Measurements from ENCODE around the gene CCNB3.
A peak's percentile ranks its signal among the peaks of the same experiment; 100 is the strongest.

CCNB3 gene, protein sequence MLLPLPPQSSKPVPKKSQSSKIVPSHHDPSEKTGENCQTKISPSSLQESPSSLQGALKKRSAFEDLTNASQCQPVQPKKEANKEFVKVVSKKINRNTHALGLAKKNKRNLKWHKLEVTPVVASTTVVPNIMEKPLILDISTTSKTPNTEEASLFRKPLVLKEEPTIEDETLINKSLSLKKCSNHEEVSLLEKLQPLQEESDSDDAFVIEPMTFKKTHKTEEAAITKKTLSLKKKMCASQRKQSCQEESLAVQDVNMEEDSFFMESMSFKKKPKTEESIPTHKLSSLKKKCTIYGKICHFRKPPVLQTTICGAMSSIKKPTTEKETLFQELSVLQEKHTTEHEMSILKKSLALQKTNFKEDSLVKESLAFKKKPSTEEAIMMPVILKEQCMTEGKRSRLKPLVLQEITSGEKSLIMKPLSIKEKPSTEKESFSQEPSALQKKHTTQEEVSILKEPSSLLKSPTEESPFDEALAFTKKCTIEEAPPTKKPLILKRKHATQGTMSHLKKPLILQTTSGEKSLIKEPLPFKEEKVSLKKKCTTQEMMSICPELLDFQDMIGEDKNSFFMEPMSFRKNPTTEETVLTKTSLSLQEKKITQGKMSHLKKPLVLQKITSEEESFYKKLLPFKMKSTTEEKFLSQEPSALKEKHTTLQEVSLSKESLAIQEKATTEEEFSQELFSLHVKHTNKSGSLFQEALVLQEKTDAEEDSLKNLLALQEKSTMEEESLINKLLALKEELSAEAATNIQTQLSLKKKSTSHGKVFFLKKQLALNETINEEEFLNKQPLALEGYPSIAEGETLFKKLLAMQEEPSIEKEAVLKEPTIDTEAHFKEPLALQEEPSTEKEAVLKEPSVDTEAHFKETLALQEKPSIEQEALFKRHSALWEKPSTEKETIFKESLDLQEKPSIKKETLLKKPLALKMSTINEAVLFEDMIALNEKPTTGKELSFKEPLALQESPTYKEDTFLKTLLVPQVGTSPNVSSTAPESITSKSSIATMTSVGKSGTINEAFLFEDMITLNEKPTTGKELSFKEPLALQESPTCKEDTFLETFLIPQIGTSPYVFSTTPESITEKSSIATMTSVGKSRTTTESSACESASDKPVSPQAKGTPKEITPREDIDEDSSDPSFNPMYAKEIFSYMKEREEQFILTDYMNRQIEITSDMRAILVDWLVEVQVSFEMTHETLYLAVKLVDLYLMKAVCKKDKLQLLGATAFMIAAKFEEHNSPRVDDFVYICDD (N-terminal part only)

DNA sequence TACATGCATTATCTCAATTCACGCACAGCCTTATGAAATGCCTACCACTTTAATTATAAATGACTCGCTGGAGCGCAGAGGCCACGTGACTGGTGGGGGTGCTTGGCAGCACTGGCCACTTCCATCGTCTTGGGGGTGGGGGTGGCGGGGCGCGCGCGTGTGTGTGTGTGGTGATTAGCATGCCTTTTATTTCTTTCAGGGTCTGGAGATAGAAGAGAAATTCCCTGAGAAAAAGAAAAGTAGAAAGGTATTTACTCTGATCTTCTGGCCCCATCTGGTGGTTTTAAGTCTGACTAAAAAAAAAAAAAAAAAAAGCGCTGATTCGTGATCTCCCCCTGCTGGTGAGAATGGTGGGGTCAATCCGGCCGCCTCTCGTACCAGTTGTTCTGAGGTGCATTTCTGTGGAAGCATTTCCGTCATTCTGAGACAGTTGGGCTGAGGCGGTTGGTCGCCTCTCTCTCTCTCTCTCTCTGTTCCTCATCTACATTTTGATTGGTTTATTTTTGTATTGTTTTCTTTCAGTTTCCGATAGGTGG lies at the start of gene CCNB3:
TSS of gene CCNB3 (plus strand) at position 402 of the 536 bp plus-strand sequence. CDS start 80,399 bp downstream, outside the sequence.
- Mint-ChIP-seq H3K27ac (peak within 1 kb of the TSS; percentile 87), H3K9me3 (no peaks in the 10 kb centered on the region), H3K4me1 (peaks cover 12% of the 10 kb centered on the region), H3K4me3 (peak within 1 kb of the TSS; percentile 64), H3K36me3 (no peaks in the 10 kb centered on the region), H3K27me3 (no peaks in the 10 kb centered on the region)
- DNase-seq = peak; percentile 75
- CTCF ChIA-PET = interaction anchor here (1.0 kb wide), 2 partner anchors 285 to 320 kb away, joined by 3 read pairs; no protein-coding TSS in a partner anchor

DNA sequence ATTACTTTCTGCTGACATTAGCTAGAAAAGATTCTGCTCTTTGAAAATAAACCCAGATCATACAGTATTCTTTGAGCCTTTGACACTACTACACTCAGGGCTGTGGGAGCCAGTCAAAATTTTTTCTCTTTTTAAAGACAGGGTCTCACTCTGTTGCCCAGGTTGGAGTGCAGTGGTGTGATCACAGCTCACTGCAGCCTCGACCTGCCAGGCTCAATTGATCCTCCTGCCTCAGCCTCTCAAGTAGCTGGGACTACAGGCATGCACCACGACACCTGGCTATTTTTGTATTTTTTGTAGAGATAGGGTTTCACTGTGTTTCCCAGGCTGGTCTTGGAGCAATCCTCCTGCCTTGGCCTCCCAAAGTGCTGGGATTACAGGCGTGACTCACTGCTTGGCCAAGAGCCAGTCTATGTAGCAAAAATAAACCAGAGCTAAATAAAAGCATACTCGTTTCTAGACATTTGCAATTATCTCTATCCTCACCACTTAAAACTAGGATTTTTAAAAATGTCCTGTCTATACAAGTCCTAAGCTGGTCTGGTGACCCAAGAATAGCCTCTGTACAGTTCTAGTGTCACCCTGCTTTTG lies 46.9 kb upstream of the CCNB3 start:
- Mint-ChIP-seq H3K27ac (no peak overlapping the region), H3K4me3 (no peak overlapping the region), H3K36me3 (no peaks in the 10 kb centered on the region), H3K27me3 (no peaks in the 10 kb centered on the region), H3K9me3 (no peaks in the 10 kb centered on the region), H3K4me1 (no peaks in the 10 kb centered on the region)
- CTCF ChIA-PET = no interaction called here
- DNase-seq = no peak

DNA sequence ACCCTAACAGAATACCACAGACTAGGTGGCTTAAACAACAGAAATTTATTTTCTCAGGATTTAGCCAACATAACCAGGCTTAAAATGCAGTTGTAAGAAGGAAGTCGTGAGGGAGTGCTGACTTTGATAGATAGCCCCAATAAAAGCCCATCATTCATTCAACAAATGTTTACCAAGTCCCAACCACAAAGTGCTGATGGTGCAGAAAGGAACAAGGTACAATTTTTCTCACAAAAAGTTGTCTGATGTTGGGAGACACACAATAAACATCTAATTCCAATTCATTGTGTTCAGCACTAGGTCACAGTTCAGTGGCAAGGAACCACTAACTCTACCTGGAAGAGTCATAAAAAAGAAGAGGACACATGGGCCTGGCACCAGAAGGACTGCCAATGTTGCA lies 46.0 kb upstream of the CCNB3 start:
- DNase-seq = no peak
- Mint-ChIP-seq H3K27ac (no peak overlapping the region), H3K4me3 (no peak overlapping the region), H3K36me3 (no peaks in the 10 kb centered on the region), H3K27me3 (no peaks in the 10 kb centered on the region), H3K9me3 (no peaks in the 10 kb centered on the region), H3K4me1 (no peaks in the 10 kb centered on the region)
- CTCF ChIA-PET = no interaction called here

DNA sequence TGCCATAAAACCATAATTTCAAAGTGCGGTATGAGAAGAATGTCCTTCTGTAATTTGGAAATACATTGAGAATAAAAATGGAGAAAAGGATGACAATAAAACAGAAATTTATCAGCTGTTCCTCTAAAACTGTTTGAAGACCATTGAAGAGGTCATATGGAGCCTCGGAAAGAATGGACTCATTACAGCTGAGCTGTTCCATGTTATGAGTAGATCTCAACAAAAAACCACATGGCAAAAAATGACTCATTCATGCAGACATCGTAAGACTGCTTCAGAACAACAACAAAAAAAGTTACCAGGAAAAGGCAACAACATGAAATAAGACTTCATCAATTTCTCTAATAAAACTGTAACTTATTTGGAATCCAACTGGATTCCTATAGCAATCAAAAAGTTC lies 43.4 kb upstream of the CCNB3 start:
- CTCF ChIA-PET = no interaction called here
- Mint-ChIP-seq H3K27me3 (no peaks in the 10 kb centered on the region), H3K9me3 (no peaks in the 10 kb centered on the region), H3K27ac (no peak overlapping the region), H3K36me3 (no peaks in the 10 kb centered on the region), H3K4me3 (no peak overlapping the region), H3K4me1 (no peaks in the 10 kb centered on the region)
- DNase-seq = no peak

DNA sequence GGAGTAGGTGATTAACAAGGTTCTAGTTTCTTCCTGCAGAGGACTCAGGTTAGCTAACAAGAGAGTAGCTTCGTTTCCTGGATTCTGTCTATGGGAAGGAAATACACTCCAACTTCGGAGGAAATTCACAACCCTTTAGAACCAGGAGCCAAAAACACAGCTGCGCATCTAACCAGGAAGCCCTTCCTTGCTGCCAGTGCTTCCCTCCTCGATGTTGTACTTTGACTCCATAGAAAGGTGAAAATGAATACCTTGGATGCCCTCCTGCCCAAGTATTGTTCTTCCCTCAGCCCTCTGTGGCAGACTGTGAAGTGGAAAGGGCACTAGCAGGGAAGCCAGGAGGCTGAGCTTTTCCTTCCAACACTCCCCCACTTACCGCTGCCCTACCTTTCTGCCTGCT lies 38.8 kb upstream of the CCNB3 start:
- Mint-ChIP-seq H3K9me3 (no peaks in the 10 kb centered on the region), H3K4me1 (no peaks in the 10 kb centered on the region), H3K4me3 (no peak overlapping the region), H3K36me3 (no peaks in the 10 kb centered on the region), H3K27ac (no peak overlapping the region), H3K27me3 (no peaks in the 10 kb centered on the region)
- CTCF ChIA-PET = no interaction called here
- no peak for DNase-seq

DNA sequence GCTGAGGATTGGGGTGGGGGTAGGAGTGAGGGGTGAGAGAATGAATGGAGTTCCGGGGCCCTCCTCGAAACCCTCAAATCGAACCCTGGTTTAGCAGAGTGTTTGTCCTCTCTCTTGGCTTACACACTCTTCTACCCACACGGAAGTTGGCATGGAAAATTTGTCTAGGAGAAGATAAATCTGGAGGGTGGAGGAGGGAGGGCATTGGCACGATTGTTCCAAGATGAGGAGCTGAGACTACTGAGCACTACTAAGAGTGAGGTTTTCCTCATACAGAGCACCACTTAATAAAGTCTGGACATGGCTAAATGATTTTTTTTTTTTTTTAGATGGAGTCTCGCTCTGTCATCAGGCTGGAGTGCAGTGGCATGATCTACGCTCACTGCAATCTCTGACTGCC lies 37.2 kb upstream of the CCNB3 start:
- H3K36me3 Mint-ChIP-seq = no peaks in the 10 kb centered on the region
- no peak for DNase-seq
- no peaks in the 10 kb centered on the region for H3K27me3 Mint-ChIP-seq
- no peak overlapping the region for H3K4me3 Mint-ChIP-seq
- no peaks in the 10 kb centered on the region for H3K4me1 Mint-ChIP-seq
- no peaks in the 10 kb centered on the region for H3K9me3 Mint-ChIP-seq
- CTCF ChIA-PET = no interaction called here
- no peak overlapping the region for H3K27ac Mint-ChIP-seq

DNA sequence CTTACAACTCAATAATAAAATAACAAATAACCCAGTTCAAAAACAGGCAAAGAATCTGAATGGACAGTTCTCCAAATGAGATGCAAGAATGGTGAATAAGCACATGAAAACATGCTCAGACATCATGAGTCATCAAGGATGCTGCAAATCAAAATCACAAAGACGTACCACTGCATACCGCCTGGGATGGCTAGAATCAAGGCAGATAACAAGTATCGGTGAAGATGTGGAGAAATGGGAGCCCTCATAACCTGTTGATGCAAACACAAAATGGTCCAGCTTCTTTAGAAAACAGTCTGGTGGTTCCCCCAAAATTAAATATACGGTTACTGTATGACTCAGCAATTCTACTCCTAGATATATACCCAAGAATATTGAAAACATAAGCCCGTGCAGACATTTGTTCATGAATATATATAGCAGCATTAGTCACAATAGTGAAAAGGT lies 36.3 kb upstream of the CCNB3 start:
- CTCF ChIA-PET = no interaction called here
- H3K4me1 Mint-ChIP-seq = no peaks in the 10 kb centered on the region
- H3K4me3 Mint-ChIP-seq = no peak overlapping the region
- no peak overlapping the region for H3K27ac Mint-ChIP-seq
- no peak for DNase-seq
- H3K27me3 Mint-ChIP-seq = no peaks in the 10 kb centered on the region
- H3K36me3 Mint-ChIP-seq = no peaks in the 10 kb centered on the region
- H3K9me3 Mint-ChIP-seq = no peaks in the 10 kb centered on the region

DNA sequence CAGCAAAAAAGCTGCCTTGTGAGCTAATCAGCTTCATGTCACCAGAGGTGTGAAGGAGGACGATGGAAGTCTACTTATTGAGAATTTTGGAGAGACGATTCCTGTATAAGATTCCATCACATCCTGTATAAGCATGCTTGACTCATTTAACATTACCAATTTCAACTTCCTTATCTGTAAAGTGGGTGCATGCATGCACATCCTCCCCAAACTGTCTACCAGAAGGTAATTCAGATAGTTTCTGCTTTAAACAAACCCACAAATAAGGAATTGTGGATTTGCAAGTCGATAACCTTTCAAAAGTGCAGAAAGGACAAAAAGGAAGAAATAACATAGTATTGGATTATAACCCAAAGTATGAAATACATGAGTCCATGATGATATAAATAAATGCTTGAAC lies 34.8 kb upstream of the CCNB3 start:
- H3K27ac Mint-ChIP-seq = no peak overlapping the region
- H3K36me3 Mint-ChIP-seq = no peaks in the 10 kb centered on the region
- no peaks in the 10 kb centered on the region for H3K4me1 Mint-ChIP-seq
- no peak overlapping the region for H3K4me3 Mint-ChIP-seq
- H3K27me3 Mint-ChIP-seq = no peaks in the 10 kb centered on the region
- DNase-seq = no peak
- CTCF ChIA-PET = no interaction called here
- no peaks in the 10 kb centered on the region for H3K9me3 Mint-ChIP-seq

DNA sequence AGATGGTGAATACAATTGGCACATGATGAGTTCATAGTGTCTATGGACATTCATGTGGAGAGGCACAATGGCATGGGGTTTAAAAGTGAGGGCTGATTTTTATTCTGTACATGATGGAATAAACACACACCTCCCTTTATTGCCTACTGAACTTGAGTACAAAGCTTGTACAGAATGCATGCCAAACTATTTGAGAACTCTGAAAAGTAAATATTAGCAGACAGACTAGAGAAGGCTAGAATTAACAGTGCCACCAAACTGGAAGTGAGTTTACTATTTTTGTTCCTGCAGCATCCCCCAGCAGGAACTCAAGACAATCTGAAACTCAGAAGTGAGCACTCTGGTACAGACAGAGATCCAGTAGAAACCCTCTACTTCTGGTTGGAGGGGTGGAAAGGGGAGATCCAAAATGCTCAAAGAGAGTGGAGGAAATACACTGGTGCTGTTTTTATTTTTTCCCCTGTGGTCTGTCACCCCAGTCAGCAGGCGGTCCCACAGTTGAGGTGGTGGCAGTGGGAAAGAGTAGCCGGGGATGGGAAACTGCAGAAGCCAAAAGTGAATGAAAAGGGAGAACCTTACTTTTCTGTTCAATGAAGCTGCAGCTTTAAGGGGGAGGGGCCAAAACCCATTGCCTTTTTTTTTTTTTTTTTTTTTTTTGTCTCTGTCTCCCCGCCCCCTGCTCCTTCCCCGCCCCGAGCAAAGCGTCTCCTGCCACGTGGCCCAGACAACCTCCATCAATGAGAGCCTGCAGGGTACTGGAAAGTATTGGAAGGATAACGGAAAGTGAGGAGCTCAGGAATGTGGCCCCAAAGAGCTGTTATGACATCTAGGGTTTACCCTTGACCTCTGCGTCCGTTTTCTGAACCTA lies 24.3 kb upstream of the CCNB3 start:
- H3K36me3 Mint-ChIP-seq = no peaks in the 10 kb centered on the region
- DNase-seq = no peak
- CTCF ChIA-PET = no interaction called here
- no peak overlapping the region for H3K27ac Mint-ChIP-seq
- no peaks in the 10 kb centered on the region for H3K9me3 Mint-ChIP-seq
- no peak overlapping the region for H3K4me3 Mint-ChIP-seq
- H3K4me1 Mint-ChIP-seq = peaks cover 3% of the 10 kb centered on the region
- H3K27me3 Mint-ChIP-seq = no peaks in the 10 kb centered on the region

DNA sequence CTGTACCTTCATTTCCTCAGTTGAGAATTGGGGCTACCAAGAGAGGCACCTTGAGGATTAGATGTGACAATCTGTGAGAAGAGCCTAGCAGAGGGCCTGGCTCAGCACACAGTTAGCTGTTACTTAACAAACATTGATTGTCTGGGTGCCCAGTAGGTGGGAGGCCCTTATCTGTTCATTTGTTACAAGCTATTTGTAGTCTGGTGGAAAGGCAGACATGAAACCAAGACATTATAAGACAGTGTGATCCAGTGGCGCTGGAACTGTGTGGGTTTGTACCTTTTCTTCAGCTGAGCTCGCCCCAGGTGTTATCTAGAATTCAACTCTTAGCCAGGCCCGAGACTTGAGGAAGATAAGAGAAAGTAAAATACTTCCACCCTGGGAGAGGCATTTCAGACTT lies 20.7 kb upstream of the CCNB3 start:
- CTCF ChIA-PET = interaction anchor here (1.2 kb wide), 1 partner anchor 12 kb away, joined by 3 read pairs; no protein-coding TSS in a partner anchor

DNA sequence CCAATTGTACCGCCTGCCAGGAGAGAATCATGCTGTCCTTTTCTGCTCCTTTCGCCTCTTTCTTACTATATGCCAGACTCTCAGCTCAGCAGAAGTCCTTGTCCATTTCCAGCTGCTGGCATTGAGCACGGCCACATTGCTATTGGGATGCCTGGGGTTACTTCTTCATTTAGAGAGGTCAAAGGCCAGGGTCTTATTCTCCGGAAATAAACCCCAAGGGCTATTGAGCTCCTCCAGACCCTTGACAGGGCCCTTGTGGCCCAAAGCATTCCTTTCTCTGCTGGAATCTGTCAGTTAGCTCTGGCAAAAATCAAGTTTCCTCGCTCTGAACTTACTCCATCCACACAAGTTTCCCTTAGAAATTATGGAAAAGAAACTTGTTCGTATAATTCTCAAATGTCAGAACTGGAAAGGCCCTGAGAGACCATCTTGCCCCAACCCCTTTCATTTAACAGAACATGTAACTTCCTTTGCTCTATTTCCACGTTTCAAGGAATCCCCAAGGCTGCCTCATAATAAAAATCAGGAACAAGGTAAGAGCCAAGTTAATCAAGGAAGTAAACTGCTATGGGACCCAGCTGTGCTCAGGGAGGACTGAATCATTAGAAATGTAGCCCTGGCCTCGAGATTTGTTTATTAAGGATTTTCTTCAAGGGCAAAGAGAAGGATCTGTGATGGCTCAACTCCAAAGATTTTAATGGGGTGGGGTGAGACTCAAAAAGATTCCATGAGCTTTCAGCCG lies 15.5 kb upstream of the CCNB3 start:
- no peak overlapping the region for H3K4me3 Mint-ChIP-seq
- no peaks in the 10 kb centered on the region for H3K4me1 Mint-ChIP-seq
- H3K27me3 Mint-ChIP-seq = no peaks in the 10 kb centered on the region
- H3K9me3 Mint-ChIP-seq = no peaks in the 10 kb centered on the region
- no peak overlapping the region for H3K27ac Mint-ChIP-seq
- no peak for DNase-seq
- no peaks in the 10 kb centered on the region for H3K36me3 Mint-ChIP-seq
- CTCF ChIA-PET = no interaction called here

More for the DNA sequence above, 20.7 kb upstream of the CCNB3 start:
- peaks cover 3% of the 10 kb centered on the region for H3K4me1 Mint-ChIP-seq
- no peak for DNase-seq
- H3K27me3 Mint-ChIP-seq = no peaks in the 10 kb centered on the region
- H3K9me3 Mint-ChIP-seq = no peaks in the 10 kb centered on the region
- H3K36me3 Mint-ChIP-seq = no peaks in the 10 kb centered on the region
- no peak overlapping the region for H3K4me3 Mint-ChIP-seq
- no peak overlapping the region for H3K27ac Mint-ChIP-seq

DNA sequence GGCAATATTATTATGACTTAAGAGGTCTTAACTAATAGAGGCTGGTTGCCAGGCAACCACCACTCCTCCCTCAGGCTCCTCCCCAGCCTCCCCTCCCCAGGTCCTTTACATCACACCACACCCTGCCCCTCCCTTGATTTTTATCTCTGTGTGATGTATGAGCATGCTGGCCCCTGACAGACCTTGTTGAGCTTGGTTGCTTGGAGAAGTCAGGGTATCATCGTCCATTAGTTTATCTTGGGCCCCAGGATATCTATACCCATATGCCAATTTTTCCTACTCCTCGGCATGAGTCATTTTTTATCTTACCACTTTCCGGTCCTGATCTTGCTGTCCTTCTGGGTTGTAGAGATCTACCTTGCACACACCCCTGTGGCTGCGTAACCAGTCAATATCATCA lies 6.2 kb upstream of the CCNB3 start:
- no peaks in the 10 kb centered on the region for H3K36me3 Mint-ChIP-seq
- H3K27me3 Mint-ChIP-seq = peaks cover 10% of the 10 kb centered on the region
- peaks cover 1% of the 10 kb centered on the region for H3K4me1 Mint-ChIP-seq
- H3K4me3 Mint-ChIP-seq = no peak overlapping the region
- H3K9me3 Mint-ChIP-seq = no peaks in the 10 kb centered on the region
- CTCF ChIA-PET = no interaction called here
- DNase-seq = no peak
- H3K27ac Mint-ChIP-seq = no peak overlapping the region

All from activated naive CD4-positive, alpha-beta T cell treated with anti-CD3 and anti-CD28 coated beads, Interleukin-2, amount 10 ng/mL, durations not matched to agents 7 days and 5 days (primary cell).